Glutamatergic neuron (in vitro differentiated cells): Measurements from ENCODE around the gene PTPRE. TPM values are rescaled to one million over a fixed set of nuclear protein-coding genes. Genes with fewer than 3 reads are reported as not detected.

ENCODE experiments used
- DNase-seq: peaks from one replicate; pipeline ENCODE4 v3.0.0; 2022
- H3K27ac Mint-ChIP-seq: one replicate; pipeline ENCODE4 v1.8.0; 2020; ENCODE audit warnings: mild to moderate bottlenecking, mixed read lengths, inconsistent platforms; ENCODE audit not compliant: unreplicated experiment
- H3K27me3 Mint-ChIP-seq: one replicate; pipeline ENCODE4 v1.8.0; 2020; ENCODE audit warnings: mild to moderate bottlenecking, moderate library complexity, mixed read lengths, inconsistent platforms; ENCODE audit not compliant: unreplicated experiment
- H3K36me3 Mint-ChIP-seq: one replicate; pipeline ENCODE4 v1.8.0; 2020; ENCODE audit warnings: mild to moderate bottlenecking, mixed read lengths, inconsistent platforms; ENCODE audit not compliant: unreplicated experiment
- H3K4me1 Mint-ChIP-seq: one replicate; pipeline ENCODE4 v1.8.0; 2020; ENCODE audit warnings: mild to moderate bottlenecking, low read depth, mixed read lengths, inconsistent platforms; ENCODE audit not compliant: unreplicated experiment
- H3K4me3 Mint-ChIP-seq: one replicate; pipeline ENCODE4 v1.8.0; 2020; ENCODE audit warnings: mild to moderate bottlenecking, mixed read lengths, inconsistent platforms; ENCODE audit not compliant: unreplicated experiment
- H3K9me3 Mint-ChIP-seq: one replicate; pipeline ENCODE4 v1.8.0; 2020; ENCODE audit warnings: mild to moderate bottlenecking, moderate library complexity, mixed read lengths, inconsistent platforms; ENCODE audit not compliant: unreplicated experiment
- CTCF ChIP-seq: fragments of 200-600 bp; sonication (generic); IDR thresholded peaks from one replicate; pipeline ENCODE4 v1.5.0; 2021; ENCODE audit not compliant: partially characterized antibody, unreplicated experiment
- total RNA-seq: library from RNA; stranded (reverse); fragmentation: NEBNext Ultra II Directional; extraction: Animal tissue kit (Norgen Biotek cat#: 25700); gene quantifications from one replicate; pipeline ENCODE4 v1.2.1, GENCODE V29; 2021; ENCODE audit not compliant: unreplicated experiment

The PTPRE gene
- total RNA-seq, 1 donor from 2014 or later: 2.6 TPM

GRCh38 chr10:127968027-127968441 lies 61.1 kb downstream of the PTPRE start:
- H3K4me3 Mint-ChIP-seq: no peak overlapping the region
- peaks cover 2% of the 10 kb centered on the region for H3K27me3 Mint-ChIP-seq
- H3K4me1 Mint-ChIP-seq: no peaks in the 10 kb centered on the region
- H3K36me3 Mint-ChIP-seq: no peaks in the 10 kb centered on the region
- no peak for DNase-seq
- TF ChIP-seq CTCF: no peak
- H3K9me3 Mint-ChIP-seq: no peaks in the 10 kb centered on the region
- H3K27ac Mint-ChIP-seq: no peak overlapping the region

- no peaks in the 10 kb centered on the region for H3K27me3 Mint-ChIP-seq
- H3K9me3 Mint-ChIP-seq: no peaks in the 10 kb centered on the region
- H3K27ac Mint-ChIP-seq: no peak overlapping the region
- TF ChIP-seq CTCF: no peak
- H3K4me3 Mint-ChIP-seq: no peak overlapping the region
- peaks cover 2% of the 10 kb centered on the region for H3K4me1 Mint-ChIP-seq
- no peak for DNase-seq
- H3K36me3 Mint-ChIP-seq: no peaks in the 10 kb centered on the region
These were observed 61.8 kb downstream of the PTPRE start for GRCh38 chr10:127968659-127969058.

GRCh38 chr10:127971101-127971946 lies 64.4 kb downstream of the PTPRE start:
- no peaks in the 10 kb centered on the region for H3K9me3 Mint-ChIP-seq
- H3K27me3 Mint-ChIP-seq: peaks cover 2% of the 10 kb centered on the region
- no peak overlapping the region for H3K4me3 Mint-ChIP-seq
- H3K36me3 Mint-ChIP-seq: no peaks in the 10 kb centered on the region
- H3K4me1 Mint-ChIP-seq: peaks cover 3% of the 10 kb centered on the region
- TF ChIP-seq CTCF: no peak
- DNase-seq: no peak
- no peak overlapping the region for H3K27ac Mint-ChIP-seq

GRCh38 chr10:127971963-127972615 lies 65.2 kb downstream of the PTPRE start:
- Mint-ChIP-seq H3K9me3 (no peaks in the 10 kb centered on the region), H3K27me3 (peaks cover 2% of the 10 kb centered on the region), H3K4me3 (no peak overlapping the region), H3K4me1 (peaks cover 3% of the 10 kb centered on the region), H3K36me3 (no peaks in the 10 kb centered on the region), H3K27ac (no peak overlapping the region)
- no peak for TF ChIP-seq CTCF
- DNase-seq: no peak
